Measurements from ENCODE around the gene RNF17.
"Not testable (repeated sequence)": the region's sequence is repeated elsewhere in the genome, so short reads cannot be mapped to it uniquely, and the experiment has no call there.

The RNF17 gene

GRCh38 chr13:24745516-24745860, 18.5 kb upstream of the RNF17 start:
- DNase-seq (ENCODE audit: low read depth), result no peak

- no peak for DNase-seq (ENCODE audit: low read depth)
Observed at GRCh38 chr13:24745861-24746617, 17.9 kb upstream of the RNF17 start.

- DNase-seq (ENCODE audit: low read depth), result no peak
Observed at GRCh38 chr13:24746618-24747247, 17.2 kb upstream of the RNF17 start.

GRCh38 chr13:24747248-24748060, 16.5 kb upstream of the RNF17 start:
- peak; percentile 40 for DNase-seq (ENCODE audit: low read depth)

GRCh38 chr13:24748061-24748400, 15.9 kb upstream of the RNF17 start:
- DNase-seq (ENCODE audit: low read depth), result no peak

GRCh38 chr13:24759197-24759596, 4.8 kb upstream of the RNF17 start:
- DNase-seq (ENCODE audit: low read depth), result no peak

GRCh38 chr13:24764276-24764630, 284 bp downstream of the RNF17 start:
- no peak for DNase-seq (ENCODE audit: low read depth)

GRCh38 chr13:24777171-24777570, 13.2 kb downstream of the RNF17 start:
- DNase-seq (ENCODE audit: low read depth), result no peak

GRCh38 chr13:24784319-24784718, 20.4 kb downstream of the RNF17 start:
- DNase-seq (ENCODE audit: low read depth), result no peak

- no peak for DNase-seq (ENCODE audit: low read depth)
Observed at GRCh38 chr13:24788538-24788937, 24.6 kb downstream of the RNF17 start.

GRCh38 chr13:24802074-24802473, 38.1 kb downstream of the RNF17 start:
- DNase-seq (ENCODE audit: low read depth), result no peak

- DNase-seq (ENCODE audit: low read depth), result no peak
Observed at GRCh38 chr13:24821207-24821606, 57.2 kb downstream of the RNF17 start.

- no peak for DNase-seq (ENCODE audit: low read depth)
Observed at GRCh38 chr13:24822640-24823039, 58.7 kb downstream of the RNF17 start.

GRCh38 chr13:24823122-24823710, 59.2 kb downstream of the RNF17 start:
- DNase-seq (ENCODE audit: low read depth), result not testable (repeated sequence)

GRCh38 chr13:24827799-24828198, 63.8 kb downstream of the RNF17 start:
- DNase-seq (ENCODE audit: low read depth), result no peak

- DNase-seq (ENCODE audit: low read depth), result no peak
Observed at GRCh38 chr13:24834902-24835510, 71.0 kb downstream of the RNF17 start.

- DNase-seq (ENCODE audit: low read depth), result not testable (repeated sequence)
Observed at GRCh38 chr13:24837528-24837927, 73.6 kb downstream of the RNF17 start.

GRCh38 chr13:24842549-24843274, 78.7 kb downstream of the RNF17 start:
- no peak for DNase-seq (ENCODE audit: low read depth)

- no peak for DNase-seq (ENCODE audit: low read depth)
Observed at GRCh38 chr13:24851546-24851945, 87.6 kb downstream of the RNF17 start.

GRCh38 chr13:24854311-24854710, 90.3 kb downstream of the RNF17 start:
- no peak for DNase-seq (ENCODE audit: low read depth)

GRCh38 chr13:24858953-24859352, 95.0 kb downstream of the RNF17 start:
- DNase-seq (ENCODE audit: low read depth), result no peak

GRCh38 chr13:24860770-24861169, 96.8 kb downstream of the RNF17 start:
- DNase-seq (ENCODE audit: low read depth), result no peak
